ENCODE data around the gene ADORA2B.

ADORA2B gene

DNA sequence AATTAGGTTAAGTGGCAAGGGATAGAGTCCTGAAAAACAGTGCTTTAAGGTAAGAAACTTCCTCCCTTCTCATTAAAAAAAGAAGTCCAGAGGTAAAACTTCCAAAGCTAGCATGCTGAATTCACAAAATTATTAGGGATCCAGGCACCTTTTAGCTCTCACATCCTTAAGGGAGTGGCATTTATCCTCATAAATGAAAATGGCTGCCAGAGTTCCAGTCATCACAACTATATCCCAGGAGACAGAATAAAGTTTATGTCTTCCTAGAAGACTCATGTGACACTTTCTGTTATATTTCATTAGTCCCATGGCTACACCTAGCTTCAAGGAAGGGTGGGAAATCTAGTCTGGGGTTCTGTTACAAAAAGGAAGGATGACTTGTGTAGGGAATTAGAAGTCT, 23.3 kb upstream of the ADORA2B start:
- Histone ChIP-seq H3K4me2 (ENCODE audit: low read length) (no peak overlapping the region), H3K4me1 (ENCODE audit: insufficient read depth, low read length, severe bottlenecking) (no peaks in the 10 kb centered on the region), H2AFZ (ENCODE audit: low read length) (no peak overlapping the region), H3K27ac (ENCODE audit: low read depth, low read length, poor library complexity, severe bottlenecking) (no peak overlapping the region), H3K9me2 (ENCODE audit: low read depth, low read length) (no peaks in the 10 kb centered on the region), H3F3A (ENCODE audit: insufficient read depth, low read length) (no peaks in the 10 kb centered on the region), H4K20me1 (ENCODE audit: insufficient read depth, low read length) (no peaks in the 10 kb centered on the region), H3K9me3 (ENCODE audit: low read length) (no peaks in the 10 kb centered on the region; the same call in 1 of the 2 replicates), H3K36me3 (ENCODE audit: insufficient read depth, low read length) (no peaks in the 10 kb centered on the region), H3K79me2 (ENCODE audit: insufficient read depth, low read length) (no peaks in the 10 kb centered on the region), H3K27me3 (ENCODE audit: insufficient read depth, low read length) (no peaks in the 10 kb centered on the region; the same call in 1 of the 2 replicates), H3K4me3 (ENCODE audit: low read depth, low read length, poor library complexity, severe bottlenecking) (no peak overlapping the region), H3K9ac (ENCODE audit: low read length) (no peak overlapping the region)
- no peak for TF ChIP-seq EZH2 (IDR thresholded peaks at IDR 0.05; ENCODE audit: borderline replicate concordance, low read length)
- TF ChIP-seq, protein P1, sequence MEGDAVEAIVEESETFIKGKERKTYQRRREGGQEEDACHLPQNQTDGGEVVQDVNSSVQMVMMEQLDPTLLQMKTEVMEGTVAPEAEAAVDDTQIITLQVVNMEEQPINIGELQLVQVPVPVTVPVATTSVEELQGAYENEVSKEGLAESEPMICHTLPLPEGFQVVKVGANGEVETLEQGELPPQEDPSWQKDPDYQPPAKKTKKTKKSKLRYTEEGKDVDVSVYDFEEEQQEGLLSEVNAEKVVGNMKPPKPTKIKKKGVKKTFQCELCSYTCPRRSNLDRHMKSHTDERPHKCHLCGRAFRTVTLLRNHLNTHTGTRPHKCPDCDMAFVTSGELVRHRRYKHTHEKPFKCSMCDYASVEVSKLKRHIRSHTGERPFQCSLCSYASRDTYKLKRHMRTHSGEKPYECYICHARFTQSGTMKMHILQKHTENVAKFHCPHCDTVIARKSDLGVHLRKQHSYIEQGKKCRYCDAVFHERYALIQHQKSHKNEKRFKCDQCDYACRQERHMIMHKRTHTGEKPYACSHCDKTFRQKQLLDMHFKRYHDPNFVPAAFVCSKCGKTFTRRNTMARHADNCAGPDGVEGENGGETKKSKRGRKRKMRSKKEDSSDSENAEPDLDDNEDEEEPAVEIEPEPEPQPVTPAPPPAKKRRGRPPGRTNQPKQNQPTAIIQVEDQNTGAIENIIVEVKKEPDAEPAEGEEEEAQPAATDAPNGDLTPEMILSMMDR (IDR thresholded peaks at IDR 0.05; ENCODE audit: low read length), result no peak

DNA sequence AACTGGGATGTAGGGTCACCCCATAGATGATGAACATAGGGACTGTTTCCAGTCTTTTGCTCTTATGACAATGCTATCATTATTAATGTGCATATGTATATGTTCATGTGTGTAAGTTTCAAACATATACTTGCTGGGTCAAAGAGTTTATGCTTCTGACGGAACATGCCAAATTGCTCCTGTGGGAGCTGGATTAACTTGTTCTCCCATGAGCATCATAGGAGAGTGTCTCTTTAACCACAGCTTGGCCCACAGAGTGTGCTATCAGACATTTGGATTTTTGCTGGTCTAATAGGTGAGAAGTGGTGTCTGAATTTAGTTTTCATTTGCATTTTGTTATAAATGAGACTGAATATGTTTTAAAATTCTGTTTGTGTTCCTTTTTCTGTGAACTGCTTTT, 22.3 kb upstream of the ADORA2B start:
- TF ChIP-seq, protein P1 (IDR thresholded peaks at IDR 0.05; ENCODE audit: low read length), result no peak

DNA sequence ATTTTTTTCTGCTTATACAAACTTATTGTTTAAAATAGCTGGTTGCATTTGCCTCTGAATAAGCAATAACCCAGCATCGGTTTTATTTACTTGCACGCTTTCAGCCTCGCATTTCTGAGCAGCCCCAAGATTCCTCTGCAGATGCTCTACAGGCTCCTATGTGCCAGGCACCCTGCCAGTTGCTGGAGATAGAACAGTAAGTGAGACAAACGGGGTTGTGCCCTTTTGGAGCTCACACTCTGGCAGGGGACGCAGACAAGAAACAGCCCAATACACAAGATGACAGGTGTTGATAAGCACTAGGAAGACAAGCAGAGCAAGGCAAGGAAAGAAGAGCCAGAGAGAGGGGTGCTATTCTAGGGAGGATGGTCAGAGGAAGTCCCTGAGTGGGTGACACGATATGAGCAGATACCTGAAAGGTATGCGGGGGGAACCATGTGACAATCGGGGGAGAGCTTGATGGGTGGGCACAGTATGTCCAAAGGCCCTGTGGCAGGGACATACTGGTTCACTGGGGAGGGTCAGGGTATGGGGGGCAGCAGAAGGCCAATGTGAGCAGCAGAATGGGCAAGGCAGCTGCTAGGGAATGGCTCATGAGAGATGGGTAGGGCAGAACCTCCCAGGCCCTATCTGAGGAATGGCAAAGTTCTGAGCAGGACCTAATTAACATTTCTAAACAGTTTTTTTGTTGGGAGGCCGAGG, 18.7 kb upstream of the ADORA2B start:
- Histone ChIP-seq H2AFZ (ENCODE audit: low read length) (no peak overlapping the region), H3K9me3 (ENCODE audit: low read length) (no peaks in the 10 kb centered on the region; the same call in 1 of the 2 replicates), H3K4me3 (ENCODE audit: low read depth, low read length, poor library complexity, severe bottlenecking) (no peak overlapping the region), H3K27me3 (ENCODE audit: insufficient read depth, low read length) (no peaks in the 10 kb centered on the region; the same call in 1 of the 2 replicates), H4K20me1 (ENCODE audit: insufficient read depth, low read length) (no peaks in the 10 kb centered on the region), H3K4me2 (ENCODE audit: low read length) (no peak overlapping the region), H3K9me2 (ENCODE audit: low read depth, low read length) (no peaks in the 10 kb centered on the region), H3K79me2 (ENCODE audit: insufficient read depth, low read length) (no peaks in the 10 kb centered on the region), H3K27ac (ENCODE audit: low read depth, low read length, poor library complexity, severe bottlenecking) (no peak overlapping the region), H3K4me1 (ENCODE audit: insufficient read depth, low read length, severe bottlenecking) (no peaks in the 10 kb centered on the region), H3K9ac (ENCODE audit: low read length) (no peak overlapping the region), H3F3A (ENCODE audit: insufficient read depth, low read length) (no peaks in the 10 kb centered on the region), H3K36me3 (ENCODE audit: insufficient read depth, low read length) (no peaks in the 10 kb centered on the region)
- TF ChIP-seq, protein P1 (IDR thresholded peaks at IDR 0.05; ENCODE audit: low read length), result no peak
- no peak for TF ChIP-seq EZH2 (IDR thresholded peaks at IDR 0.05; ENCODE audit: borderline replicate concordance, low read length)

More for the DNA sequence above, 22.3 kb upstream of the ADORA2B start:
- Histone ChIP-seq H3F3A (ENCODE audit: insufficient read depth, low read length) (no peaks in the 10 kb centered on the region), H3K79me2 (ENCODE audit: insufficient read depth, low read length) (no peaks in the 10 kb centered on the region), H3K36me3 (ENCODE audit: insufficient read depth, low read length) (no peaks in the 10 kb centered on the region), H3K4me2 (ENCODE audit: low read length) (no peak overlapping the region), H3K9ac (ENCODE audit: low read length) (no peak overlapping the region), H3K9me2 (ENCODE audit: low read depth, low read length) (no peaks in the 10 kb centered on the region), H4K20me1 (ENCODE audit: insufficient read depth, low read length) (no peaks in the 10 kb centered on the region), H3K4me1 (ENCODE audit: insufficient read depth, low read length, severe bottlenecking) (no peaks in the 10 kb centered on the region), H3K4me3 (ENCODE audit: low read depth, low read length, poor library complexity, severe bottlenecking) (no peak overlapping the region), H3K27me3 (ENCODE audit: insufficient read depth, low read length) (no peaks in the 10 kb centered on the region; the same call in 1 of the 2 replicates), H3K27ac (ENCODE audit: low read depth, low read length, poor library complexity, severe bottlenecking) (no peak overlapping the region), H3K9me3 (ENCODE audit: low read length) (no peaks in the 10 kb centered on the region; the same call in 1 of the 2 replicates), H2AFZ (ENCODE audit: low read length) (no peak overlapping the region)

Measured in OCI-LY1 (cell line).